ENCODE data around the gene KRTAP5-6.

GRCh38 chr11:1746511-1746931, 49.5 kb downstream of the KRTAP5-6 start:
- TF ChIP-seq USF2 (IDR thresholded peaks at IDR 0.05), result no peak
- no peak for TF ChIP-seq SMC3 (IDR thresholded peaks at IDR 0.05)
- TF ChIP-seq CTCF (IDR thresholded peaks at IDR 0.05), result no peak
- TF ChIP-seq MAX (IDR thresholded peaks at IDR 0.05), result no peak
- no peak for TF ChIP-seq RFX5 (IDR thresholded peaks at IDR 0.05)
- no peak for TF ChIP-seq HDAC2 (IDR thresholded peaks at IDR 0.05)
- TF ChIP-seq POLR2A (IDR thresholded peaks at IDR 0.05; ENCODE audit: low read length), result no peak
- no peak for TF ChIP-seq MAFK (IDR thresholded peaks at IDR 0.05; ENCODE audit: partially characterized antibody)
- TF ChIP-seq NR3C1 (IDR thresholded peaks at IDR 0.05), result no peak
- TF ChIP-seq ELK1 (IDR thresholded peaks at IDR 0.05; ENCODE audit: low read depth, low read length), result no peak

Data from A549 (cell line).